SK-N-SH (cell line): ENCODE results near the gene CACNB3. TPM values are rescaled to one million over a fixed set of nuclear protein-coding genes. Genes with fewer than 3 reads are reported as not detected.

Experiments used
- CTCF ChIA-PET: fragments of 300-600, 350-600 bp; formaldehyde crosslinking; extraction: SDS; loops from one replicate; lab custom pipeline; 2021; lab: Yijun Ruan, JAX
- POLR2A ChIA-PET: fragments of 350-600 bp; sonication (Branson Sonifier 250); formaldehyde crosslinking; extraction: SDS; loops from one replicate; lab custom pipeline; 2020; ENCODE audit warnings: antibody characterized with exemption, inconsistent platforms; lab: Yijun Ruan, JAX
- DNase-seq: peaks from one replicate; pipeline ENCODE4 v3.0.0; 2012
- H2AFZ ChIP-seq: fragments of 200-600 bp; sonication (generic); 2 replicates; pipeline ENCODE4 v1.8.1; 2016; ENCODE audit warnings: antibody characterized with exemption, mild to moderate bottlenecking, low read depth
- H3F3A ChIP-seq: fragments of 200-600 bp; sonication (generic); replicated peaks from 2 replicates; pipeline ENCODE3; 2016; ENCODE audit warnings: antibody characterized with exemption, mild to moderate bottlenecking; ENCODE audit not compliant: insufficient read depth
- H3K27ac ChIP-seq, 2 experiments: fragments of 200-500 bp in 1 of 2; fragments of 200-600 bp in 1 of 2; sonication (Bioruptor generic) in 1 of 2; sonication (generic), shearing (Covaris generic) in 1 of 2; 2 replicates each; pipeline versions ENCODE4 v1.5.1 to v1.6.1; 2014 to 2016; ENCODE audit warnings: low read depth in 2 of 2, inconsistent platforms in 1 of 2, low read length in 1 of 2, mild to moderate bottlenecking in 1 of 2, mixed read lengths in 1 of 2
- H3K27me3 ChIP-seq: fragments of 200-600 bp; sonication (generic), shearing (Covaris generic); 2 replicates; pipeline ENCODE4 v1.6.1; 2016; ENCODE audit warnings: mixed run types; ENCODE audit not compliant: insufficient read depth
- H3K36me3 ChIP-seq, 2 experiments: fragments of 200-500 bp in 1 of 2; fragments of 200-600 bp in 1 of 2; sonication (Bioruptor generic) in 1 of 2; sonication (generic) in 1 of 2; replicated peaks in 1 of 2; 2 replicates each; pipeline versions ENCODE3 to v1.5.1; 2014 to 2016; ENCODE audit warnings: low read length in 1 of 2, mild to moderate bottlenecking in 1 of 2; ENCODE audit not compliant: insufficient read depth in 2 of 2, control insufficient read depth in 1 of 2
- H3K4me1 ChIP-seq, 2 experiments: fragments of 200-500 bp in 1 of 2; fragments of 200-600 bp in 1 of 2; sonication (Bioruptor generic) in 1 of 2; sonication (generic), shearing (Covaris generic) in 1 of 2; 2 replicates each; pipeline versions ENCODE4 v1.5.1 to v1.6.1; 2014 to 2016; ENCODE audit warnings: low read depth in 1 of 2, low read length in 1 of 2, mixed run types in 1 of 2; ENCODE audit not compliant: insufficient read depth in 2 of 2, control insufficient read depth in 1 of 2
- H3K4me2 ChIP-seq: fragments of 200-600 bp; sonication (generic), shearing (Covaris generic); 2 replicates; pipeline ENCODE4 v1.6.1; 2017; ENCODE audit warnings: mixed run types
- H3K4me3 ChIP-seq, 2 experiments: fragments of 200-500 bp in 1 of 2; fragments of 200-600 bp in 1 of 2; sonication (Bioruptor generic) in 1 of 2; sonication (generic), shearing (Covaris generic) in 1 of 2; 2 replicates each; pipeline versions ENCODE4 v1.5.1 to v1.8.1; 2014 to 2016; ENCODE audit warnings: low read depth in 2 of 2, inconsistent platforms in 1 of 2, low read length in 1 of 2, mild to moderate bottlenecking in 1 of 2, mixed read lengths in 1 of 2, moderate library complexity in 1 of 2
- H3K79me2 ChIP-seq: fragments of 200-600 bp; sonication (generic); 2 replicates; pipeline ENCODE4 v1.8.1; 2017; ENCODE audit warnings: mild to moderate bottlenecking; ENCODE audit not compliant: insufficient read depth
- H3K9ac ChIP-seq: fragments of 200-600 bp; sonication (generic); 2 replicates; pipeline ENCODE4 v1.6.1; 2017; ENCODE audit warnings: mixed run types
- H3K9me2 ChIP-seq: fragments of 200-600 bp; sonication (generic); 2 replicates; pipeline ENCODE4 v1.6.1; 2017; ENCODE audit warnings: mixed run types
- H3K9me3 ChIP-seq: fragments of 200-600 bp; sonication (generic); 2 replicates; pipeline ENCODE4 v1.6.1; 2017; ENCODE audit warnings: mixed run types, mild to moderate bottlenecking, moderate library complexity
- H4K20me1 ChIP-seq: fragments of 200-600 bp; sonication (generic); 2 replicates; pipeline ENCODE4 v1.6.1; 2017; ENCODE audit warnings: mild to moderate bottlenecking, mixed run types; ENCODE audit not compliant: insufficient read depth
- JUND ChIP-seq: IDR thresholded peaks from 2 replicates; pipeline ENCODE4 v1.4.0; 2012
- MXI1 ChIP-seq: IDR thresholded peaks from 2 replicates; pipeline ENCODE4 v1.6.1; 2012; ENCODE audit warnings: mild to moderate bottlenecking, low read depth, low read length, improper control_type of control experiment
- NFIC ChIP-seq: IDR thresholded peaks from 2 replicates; pipeline ENCODE4 v1.4.0; 2012; ENCODE audit warnings: borderline replicate concordance
- NRF1 ChIP-seq: IDR thresholded peaks from 2 replicates; pipeline ENCODE4 v1.6.1; 2012; ENCODE audit warnings: low read depth, mild to moderate bottlenecking, low read length
- PBX3 ChIP-seq: IDR thresholded peaks from 2 replicates; pipeline ENCODE4; 2012
- POLR2AphosphoS5 ChIP-seq: IDR thresholded peaks from 2 replicates; pipeline ENCODE4 v1.6.1; 2012; ENCODE audit warnings: low read depth, low read length
- RFX5 ChIP-seq: IDR thresholded peaks from 2 replicates; pipeline ENCODE4 v1.6.1; 2012; ENCODE audit warnings: mild to moderate bottlenecking, improper control_type of control experiment, low read length
- TAF1 ChIP-seq: IDR thresholded peaks from 2 replicates; pipeline ENCODE4 v1.6.1; 2012; ENCODE audit warnings: low read depth, mild to moderate bottlenecking, low read length, moderate library complexity, borderline replicate concordance
- YY1 ChIP-seq: IDR thresholded peaks from 2 replicates; pipeline ENCODE4 v1.4.0; 2012; ENCODE audit warnings: low read depth, mild to moderate bottlenecking
- WGBS: methylation state at CpG from one replicate; pipeline ENCODE4 v1.1.6; 2017; ENCODE audit warnings: low lambda C conversion rate; 5-methylcytosine and 5-hydroxymethylcytosine counted together
- polyA plus RNA-seq, 3 experiments: library from polyadenylated mRNA; depleted of rRNA; stranded (reverse); fragments of >200 nt; gene quantifications; 2 replicates each; pipeline ENCODE4 v1.2.3, GENCODE V29; 2012
- TF ChIP-seq, protein P1 (sequence below): fragments of 200-600 bp; sonication (generic); IDR thresholded peaks from 2 replicates; pipeline ENCODE4 v1.6.1; 2017; ENCODE audit warnings: antibody characterized with exemption, mild to moderate bottlenecking, moderate library complexity
- TF ChIP-seq, protein P2 (sequence below): IDR thresholded peaks from 2 replicates; pipeline ENCODE4 v1.4.0; 2012; ENCODE audit warnings: low read depth, borderline replicate concordance

The CACNB3 gene
- polyA plus RNA-seq, 1 of the 3 experiments (the other 2 are of a cell fraction): 34.6 TPM

- Histone ChIP-seq H3K9me3 (no peaks in the 10 kb centered on the region), H3K36me3 (peaks cover 0 to 12% of the 10 kb centered on the region in 2 experiments), H3K27ac (no peak overlapping the region), H3K4me2 (no peak overlapping the region), H3F3A (peaks cover 3% of the 10 kb centered on the region), H3K9ac (no peak overlapping the region), H3K4me3 (no peak overlapping the region), H3K4me1 (peaks cover 6 to 14% of the 10 kb centered on the region in 2 experiments; a peak in 3 of 4 replicates), H3K79me2 (peaks cover 72% of the 10 kb centered on the region), H2AFZ (no peak overlapping the region), H3K27me3 (no peaks in the 10 kb centered on the region), H4K20me1 (no peaks in the 10 kb centered on the region), H3K9me2 (no peaks in the 10 kb centered on the region)
- WGBS: 97% methylated on average over 6 of the region's 9 CpGs
- no peak for DNase-seq
- TF ChIP-seq YY1 (no peak), RFX5 (no peak), POLR2AphosphoS5 (no peak), PBX3 (no peak), TAF1 (no peak), NFIC (no peak), JUND (no peak), MXI1 (no peak), NRF1 (no peak)
- TF ChIP-seq, protein P1, sequence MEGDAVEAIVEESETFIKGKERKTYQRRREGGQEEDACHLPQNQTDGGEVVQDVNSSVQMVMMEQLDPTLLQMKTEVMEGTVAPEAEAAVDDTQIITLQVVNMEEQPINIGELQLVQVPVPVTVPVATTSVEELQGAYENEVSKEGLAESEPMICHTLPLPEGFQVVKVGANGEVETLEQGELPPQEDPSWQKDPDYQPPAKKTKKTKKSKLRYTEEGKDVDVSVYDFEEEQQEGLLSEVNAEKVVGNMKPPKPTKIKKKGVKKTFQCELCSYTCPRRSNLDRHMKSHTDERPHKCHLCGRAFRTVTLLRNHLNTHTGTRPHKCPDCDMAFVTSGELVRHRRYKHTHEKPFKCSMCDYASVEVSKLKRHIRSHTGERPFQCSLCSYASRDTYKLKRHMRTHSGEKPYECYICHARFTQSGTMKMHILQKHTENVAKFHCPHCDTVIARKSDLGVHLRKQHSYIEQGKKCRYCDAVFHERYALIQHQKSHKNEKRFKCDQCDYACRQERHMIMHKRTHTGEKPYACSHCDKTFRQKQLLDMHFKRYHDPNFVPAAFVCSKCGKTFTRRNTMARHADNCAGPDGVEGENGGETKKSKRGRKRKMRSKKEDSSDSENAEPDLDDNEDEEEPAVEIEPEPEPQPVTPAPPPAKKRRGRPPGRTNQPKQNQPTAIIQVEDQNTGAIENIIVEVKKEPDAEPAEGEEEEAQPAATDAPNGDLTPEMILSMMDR: no peak
- TF ChIP-seq, protein P2, sequence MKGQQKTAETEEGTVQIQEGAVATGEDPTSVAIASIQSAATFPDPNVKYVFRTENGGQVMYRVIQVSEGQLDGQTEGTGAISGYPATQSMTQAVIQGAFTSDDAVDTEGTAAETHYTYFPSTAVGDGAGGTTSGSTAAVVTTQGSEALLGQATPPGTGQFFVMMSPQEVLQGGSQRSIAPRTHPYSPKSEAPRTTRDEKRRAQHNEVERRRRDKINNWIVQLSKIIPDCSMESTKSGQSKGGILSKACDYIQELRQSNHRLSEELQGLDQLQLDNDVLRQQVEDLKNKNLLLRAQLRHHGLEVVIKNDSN: no peak
- CTCF ChIA-PET: interaction anchor here (0.7 to 7.5 kb wide), 3 partner anchors 8 to 28 kb away, joined by 3 to 37 read pairs (median 22); no protein-coding TSS in a partner anchor
- POLR2A ChIA-PET: no interaction called here
Observed at GRCh38 chr12:48781750-48782456, 36.4 kb upstream of the CACNB3 start.
